GM19240 (cell line): ENCODE results near the gene OR8A1.

Experiments
- DNase-seq: peaks from one replicate; pipeline ENCODE4 v3.0.0; 2011; ENCODE audit warnings: low spot score; ENCODE audit not compliant: insufficient read length

The OR8A1 gene

DNA sequence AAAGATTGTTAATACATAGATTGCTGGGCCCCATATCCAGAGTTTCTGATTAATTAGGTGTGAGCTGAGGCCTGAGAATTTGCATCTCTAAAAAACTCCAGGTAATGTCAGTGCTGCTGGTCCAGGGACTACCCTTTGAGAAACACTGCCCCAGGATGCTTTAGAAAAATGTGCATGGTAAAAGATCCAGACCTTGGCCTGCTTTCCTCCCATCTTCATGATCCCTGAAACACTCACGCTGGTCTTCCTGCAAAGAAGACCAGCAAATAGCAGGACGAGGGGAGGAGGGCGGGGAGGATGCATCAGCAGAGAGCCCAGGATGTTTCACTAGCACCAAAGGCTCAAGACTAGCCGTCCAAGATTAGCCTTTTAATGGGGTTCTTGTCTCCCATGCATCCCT lies at the start of gene OR8A1:
OR8A1 (plus strand) TSS at position 301 of the 400 bp plus-strand sequence. CDS start 123 bp downstream, outside the sequence.
- DNase-seq = no peak

- DNase-seq = no peak
Measured at GRCh38 chr11:124520550-124520854, 49.3 kb upstream of the OR8A1 start.

- DNase-seq = no peak
Measured at GRCh38 chr11:124533626-124534025, 36.2 kb upstream of the OR8A1 start.

GRCh38 chr11:124534051-124534450 lies 35.7 kb upstream of the OR8A1 start:
- DNase-seq = no peak

- no peak for DNase-seq
Measured at GRCh38 chr11:124535552-124536232, 34.1 kb upstream of the OR8A1 start.

DNA sequence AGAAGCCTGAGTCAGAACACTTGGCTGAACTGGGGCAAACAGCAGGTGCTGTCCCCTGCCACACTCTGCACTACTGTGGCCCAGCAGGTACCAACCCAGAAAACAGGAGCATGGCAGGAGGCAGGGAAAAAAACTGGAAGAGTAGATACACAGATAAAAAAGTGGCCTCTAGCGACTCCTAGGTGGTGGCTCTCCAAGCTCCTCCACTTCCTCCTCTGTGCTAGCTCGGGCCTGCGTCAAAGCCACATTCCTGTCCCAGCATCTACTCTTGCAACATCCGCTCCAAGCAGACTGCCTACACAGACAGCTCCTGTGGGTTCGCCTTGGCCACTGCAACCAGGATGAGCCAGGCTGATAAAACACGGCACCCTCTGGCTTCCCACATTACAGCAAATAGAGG lies 33.3 kb upstream of the OR8A1 start:
- no peak for DNase-seq

GRCh38 chr11:124538019-124538418 lies 31.8 kb upstream of the OR8A1 start:
- no peak for DNase-seq

DNA sequence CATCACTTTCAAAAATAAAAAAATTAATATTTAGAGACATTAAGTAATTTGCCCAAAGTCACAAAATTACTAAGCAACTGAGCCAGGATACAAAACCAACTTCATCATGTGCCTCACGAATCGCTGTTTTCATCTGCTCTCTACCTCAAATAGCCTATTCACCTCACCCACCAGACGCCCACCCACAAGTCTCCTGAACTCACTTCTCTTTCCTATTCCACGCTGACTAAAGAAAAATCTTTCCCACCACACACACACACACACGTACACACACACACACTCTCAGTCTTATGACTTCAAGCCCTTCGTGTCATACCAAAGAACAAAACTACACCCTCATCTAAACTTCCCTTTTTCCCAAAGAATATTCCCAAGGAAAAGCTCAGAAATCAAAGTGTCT lies 28.6 kb upstream of the OR8A1 start:
- no peak for DNase-seq

GRCh38 chr11:124543145-124543544 lies 26.7 kb upstream of the OR8A1 start:
- no peak for DNase-seq

GRCh38 chr11:124543554-124543953 lies 26.2 kb upstream of the OR8A1 start, which contains the start of gene OR8B12:
TSS of gene OR8B12 (minus strand) at chr11:124543654. CDS start at chr11:124543654, 0 bp downstream.
- no peak for DNase-seq

- DNase-seq = no peak
Measured at GRCh38 chr11:124551189-124551588, 18.6 kb upstream of the OR8A1 start.

DNA sequence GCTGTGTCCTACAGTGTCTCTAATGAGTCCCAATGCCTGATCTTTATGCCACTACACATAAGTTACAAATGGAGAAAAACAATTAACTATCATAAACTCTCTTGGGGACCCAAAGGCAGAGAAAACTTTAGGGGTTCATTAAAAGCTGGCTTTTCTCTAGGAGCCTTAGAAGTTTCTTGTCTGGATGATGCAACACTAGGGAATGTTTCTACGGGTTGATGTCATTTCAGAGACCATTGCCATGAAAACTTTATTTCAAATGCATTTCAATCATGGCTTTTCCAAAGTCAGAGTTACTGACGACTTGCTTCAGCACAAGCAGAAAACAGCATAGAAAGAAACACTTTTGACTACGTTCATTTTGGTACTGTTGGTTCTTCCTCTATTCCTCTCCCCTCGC lies 17.8 kb upstream of the OR8A1 start:
- DNase-seq = no peak

DNA sequence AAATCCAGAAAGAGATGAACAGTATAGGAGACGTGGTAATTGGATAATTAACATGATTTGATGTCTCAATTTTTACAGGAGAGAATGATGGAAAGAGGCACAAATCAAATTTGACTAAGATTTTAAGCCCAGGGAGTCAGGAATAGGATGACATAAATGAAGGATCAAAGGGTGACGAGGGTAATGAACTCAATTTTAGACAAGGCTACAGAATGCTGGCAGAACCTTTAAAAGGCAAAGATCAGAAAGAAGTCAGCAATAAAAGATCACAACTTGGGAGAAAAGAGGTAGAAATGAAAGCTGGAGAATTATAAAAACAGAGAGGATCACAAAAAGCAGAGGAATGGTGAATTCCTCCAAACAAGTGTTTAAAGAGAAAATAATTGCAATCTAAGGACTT lies 13.0 kb upstream of the OR8A1 start:
- no peak for DNase-seq

GRCh38 chr11:124570160-124570559 lies 363 bp downstream of the OR8A1 start:
- DNase-seq = no peak

DNA sequence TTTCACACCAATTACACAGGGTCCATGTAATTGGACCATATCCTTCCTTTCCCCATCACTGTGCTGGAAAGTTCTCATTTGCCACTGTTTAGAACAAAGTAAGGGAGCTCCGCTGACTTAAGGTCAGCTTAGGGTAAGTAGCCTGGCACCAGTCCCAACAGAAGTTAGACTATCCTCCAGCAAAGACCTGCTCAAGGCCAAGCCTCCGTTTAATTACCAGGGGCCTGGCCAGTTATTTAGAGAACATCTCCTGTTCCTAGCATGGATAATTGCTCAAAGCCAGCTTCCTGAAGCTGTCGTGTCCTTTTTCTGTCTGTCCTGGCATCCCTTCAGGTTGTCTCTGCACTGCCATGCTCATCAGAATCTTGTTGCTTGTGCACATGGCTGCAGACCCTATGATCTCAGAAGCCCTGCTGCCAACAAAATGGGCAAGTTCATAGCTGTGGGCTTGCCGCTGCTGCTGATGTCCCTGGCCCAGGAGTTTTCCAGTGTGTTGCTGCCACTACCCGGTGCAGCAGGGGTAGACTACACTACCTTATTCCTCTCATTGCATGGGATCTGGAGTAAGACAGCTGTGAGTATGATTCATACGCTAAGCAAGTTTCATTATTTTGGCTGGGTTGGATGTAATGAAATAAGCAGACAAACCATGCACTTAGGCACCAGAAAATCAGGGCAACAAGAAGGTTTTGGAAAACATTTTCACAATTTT lies 8.1 kb downstream of the OR8A1 start:
- no peak for DNase-seq

DNA sequence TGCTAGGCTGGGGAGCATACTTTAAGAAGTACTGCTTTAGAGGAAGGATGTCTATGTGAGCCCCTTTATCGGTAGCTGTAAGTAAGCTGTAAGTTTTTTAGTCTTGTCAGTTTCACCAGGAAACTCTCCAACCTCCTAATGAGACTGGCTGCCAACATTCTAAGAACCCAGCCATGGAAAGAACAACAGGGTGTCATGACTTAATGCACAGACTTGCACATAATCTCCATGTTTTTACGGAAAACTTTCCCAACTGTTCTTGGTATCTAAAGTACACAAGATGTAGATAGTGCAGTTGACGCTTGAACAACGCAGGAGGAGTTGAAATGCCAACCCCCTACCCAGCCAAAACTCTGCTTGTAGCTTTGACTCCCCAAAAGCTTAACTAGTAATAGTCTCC lies 9.0 kb downstream of the OR8A1 start:
- no peak for DNase-seq

GRCh38 chr11:124581817-124582216 lies 12.0 kb downstream of the OR8A1 start:
- no peak for DNase-seq

DNA sequence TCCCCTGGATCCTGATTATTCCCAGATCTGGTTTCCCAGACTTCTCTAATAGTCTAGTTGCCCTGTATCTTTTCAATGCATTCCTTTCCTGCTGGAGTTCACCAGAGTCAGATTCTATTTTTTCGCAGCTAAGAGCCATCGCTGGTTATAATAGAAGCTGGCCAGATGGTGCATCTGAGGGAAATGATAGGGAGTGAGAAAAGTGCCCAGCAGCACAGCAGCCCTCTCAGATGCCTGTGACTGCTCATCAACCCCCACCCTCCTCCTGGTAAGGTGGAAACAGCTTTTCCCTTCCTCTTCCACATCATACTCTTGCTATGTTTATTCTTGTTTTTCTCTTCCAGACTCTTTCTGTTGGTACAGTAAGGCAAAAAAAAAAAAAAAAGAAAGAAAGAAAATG lies 12.8 kb downstream of the OR8A1 start:
- DNase-seq = no peak

DNA sequence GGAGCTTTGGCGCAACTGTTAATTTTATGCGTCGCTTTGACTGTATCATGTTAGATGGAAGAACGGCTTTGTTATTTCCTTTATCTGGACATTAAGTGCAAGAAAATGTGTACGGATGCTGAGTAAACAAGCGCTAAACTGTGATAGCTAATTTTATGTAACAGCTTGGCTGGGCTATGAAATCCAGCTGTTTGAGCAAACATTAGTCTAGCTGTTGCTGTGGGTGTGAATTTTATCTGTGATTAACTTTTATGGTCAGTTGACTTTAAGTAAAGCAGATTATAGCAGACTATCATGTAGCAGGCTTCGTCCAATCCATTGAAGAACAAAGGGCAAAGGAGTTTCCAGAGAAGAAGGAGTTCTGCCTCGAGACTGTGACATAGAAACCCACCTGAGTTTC lies 14.0 kb downstream of the OR8A1 start:
- DNase-seq = no peak

- DNase-seq = no peak
Measured at GRCh38 chr11:124584681-124585372, 15.0 kb downstream of the OR8A1 start.

DNA sequence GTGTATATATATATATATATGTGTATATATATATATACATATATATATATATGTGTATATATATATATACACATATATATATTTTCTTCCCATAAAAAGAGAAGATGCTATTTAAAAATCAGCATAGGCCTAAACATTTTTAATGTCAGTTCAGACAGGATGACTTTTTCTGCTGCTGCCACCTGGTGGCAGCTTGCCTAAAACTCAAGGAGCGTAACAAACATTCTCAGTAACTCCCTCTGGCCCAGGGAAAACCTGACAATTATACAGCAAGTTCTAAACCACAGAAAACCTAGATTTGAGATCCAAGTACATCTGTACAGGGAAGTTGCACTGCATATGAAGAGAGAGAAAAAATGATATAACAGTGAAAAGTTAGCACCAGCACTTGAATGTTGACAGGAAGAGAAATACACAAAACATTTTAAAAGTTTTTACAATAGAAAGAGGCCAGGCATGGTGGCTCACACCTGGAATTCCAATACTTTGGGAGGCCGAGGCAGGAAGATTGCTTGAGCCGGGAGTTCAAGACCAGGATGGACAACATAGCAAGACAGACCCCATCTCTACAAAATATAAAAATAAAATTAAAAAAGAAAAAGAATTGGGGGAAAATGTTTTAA lies 16.6 kb downstream of the OR8A1 start:
- DNase-seq = no peak

DNA sequence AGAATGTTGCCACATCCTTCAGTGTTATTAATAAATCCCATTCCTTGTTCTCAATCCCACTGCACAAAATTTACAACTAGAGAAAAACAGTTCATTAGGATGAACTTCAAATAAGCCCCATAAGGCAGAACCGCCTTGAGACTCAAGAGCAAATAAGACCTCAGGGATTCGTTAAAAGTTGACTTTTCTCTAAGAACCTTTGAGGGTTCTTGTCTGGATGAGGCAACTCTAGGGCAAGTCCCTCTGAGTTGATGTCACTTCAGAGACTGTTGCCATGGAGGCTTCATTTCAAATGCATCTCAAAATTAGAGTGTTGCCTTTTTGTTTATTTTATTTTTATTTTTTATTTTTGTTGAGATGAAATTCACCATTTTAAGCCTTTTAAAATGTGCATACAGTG lies 21.6 kb downstream of the OR8A1 start:
- DNase-seq = no peak
